ENCODE data around the gene LIPC.

LIPC gene

GRCh38 chr15:58501006-58501405 is 69.2 kb downstream of the LIPC start:
- H3K4me3 ChIP-seq (ENCODE audit: low read depth, low read length) = no peak overlapping the region
- TF ChIP-seq, protein P1, sequence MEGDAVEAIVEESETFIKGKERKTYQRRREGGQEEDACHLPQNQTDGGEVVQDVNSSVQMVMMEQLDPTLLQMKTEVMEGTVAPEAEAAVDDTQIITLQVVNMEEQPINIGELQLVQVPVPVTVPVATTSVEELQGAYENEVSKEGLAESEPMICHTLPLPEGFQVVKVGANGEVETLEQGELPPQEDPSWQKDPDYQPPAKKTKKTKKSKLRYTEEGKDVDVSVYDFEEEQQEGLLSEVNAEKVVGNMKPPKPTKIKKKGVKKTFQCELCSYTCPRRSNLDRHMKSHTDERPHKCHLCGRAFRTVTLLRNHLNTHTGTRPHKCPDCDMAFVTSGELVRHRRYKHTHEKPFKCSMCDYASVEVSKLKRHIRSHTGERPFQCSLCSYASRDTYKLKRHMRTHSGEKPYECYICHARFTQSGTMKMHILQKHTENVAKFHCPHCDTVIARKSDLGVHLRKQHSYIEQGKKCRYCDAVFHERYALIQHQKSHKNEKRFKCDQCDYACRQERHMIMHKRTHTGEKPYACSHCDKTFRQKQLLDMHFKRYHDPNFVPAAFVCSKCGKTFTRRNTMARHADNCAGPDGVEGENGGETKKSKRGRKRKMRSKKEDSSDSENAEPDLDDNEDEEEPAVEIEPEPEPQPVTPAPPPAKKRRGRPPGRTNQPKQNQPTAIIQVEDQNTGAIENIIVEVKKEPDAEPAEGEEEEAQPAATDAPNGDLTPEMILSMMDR (IDR thresholded peaks at IDR 0.05; ENCODE audit: borderline replicate concordance, insufficient read depth, low read depth, low read length) = no peak

- TF ChIP-seq, protein P1 (IDR thresholded peaks at IDR 0.05; ENCODE audit: borderline replicate concordance, insufficient read depth, low read depth, low read length) = no peak
- no peak overlapping the region for H3K4me3 ChIP-seq (ENCODE audit: low read depth, low read length)
Observed at GRCh38 chr15:58501636-58502188, 69.9 kb downstream of the LIPC start.

DNA sequence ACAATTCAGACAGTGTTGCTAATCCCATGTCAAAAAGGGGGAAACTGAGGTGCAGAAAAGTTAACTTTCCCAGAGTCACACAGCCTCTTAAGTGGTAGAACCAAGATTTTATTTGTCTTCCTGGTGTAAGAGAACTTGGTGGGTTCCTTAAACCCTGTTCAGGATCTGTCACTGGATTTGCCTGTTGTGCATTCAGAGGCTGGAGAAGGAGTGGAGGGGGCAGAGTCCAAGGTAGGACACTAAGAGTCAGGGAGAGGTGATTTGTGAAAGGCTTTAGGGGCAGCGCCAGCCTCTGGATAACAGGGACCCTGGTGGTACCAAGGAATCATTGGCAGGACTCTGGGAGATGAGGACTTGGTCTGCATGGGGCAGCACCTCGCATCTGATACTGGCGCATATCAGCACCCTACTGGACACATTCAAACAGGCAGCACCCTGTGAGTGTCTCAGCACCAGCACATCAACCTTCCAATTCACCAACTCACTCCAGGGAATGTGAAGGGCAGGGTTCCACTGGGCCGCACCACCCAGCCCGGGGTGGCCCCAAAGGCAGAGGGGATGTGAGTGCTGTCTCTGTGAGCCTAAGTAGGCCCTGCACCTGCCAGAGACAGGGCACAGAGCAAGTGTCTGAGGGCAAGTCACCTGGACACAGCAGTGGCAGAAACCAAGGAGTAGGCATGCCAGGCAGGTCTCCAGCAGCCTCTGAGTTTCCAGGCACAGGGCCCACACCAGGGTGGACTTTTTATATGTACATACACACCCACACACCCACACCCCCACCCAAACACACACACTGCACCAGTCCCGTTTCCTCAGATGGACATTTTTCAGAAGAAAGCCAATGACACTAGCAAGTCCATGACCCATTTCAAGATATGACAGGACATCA is 71.6 kb downstream of the LIPC start:
- H3K4me3 ChIP-seq (ENCODE audit: low read depth, low read length) = no peak overlapping the region
- TF ChIP-seq, protein P1 (IDR thresholded peaks at IDR 0.05; ENCODE audit: borderline replicate concordance, insufficient read depth, low read depth, low read length) = no peak

GRCh38 chr15:58504674-58505234 is 73.0 kb downstream of the LIPC start:
- TF ChIP-seq, protein P1 (IDR thresholded peaks at IDR 0.05; ENCODE audit: borderline replicate concordance, insufficient read depth, low read depth, low read length) = no peak
- no peak overlapping the region for H3K4me3 ChIP-seq (ENCODE audit: low read depth, low read length)

- TF ChIP-seq, protein P1 (IDR thresholded peaks at IDR 0.05; ENCODE audit: borderline replicate concordance, insufficient read depth, low read depth, low read length) = no peak
- H3K4me3 ChIP-seq (ENCODE audit: low read depth, low read length) = no peak overlapping the region
Observed at GRCh38 chr15:58505581-58505980, 73.8 kb downstream of the LIPC start.

- TF ChIP-seq, protein P1 (IDR thresholded peaks at IDR 0.05; ENCODE audit: borderline replicate concordance, insufficient read depth, low read depth, low read length) = no peak
- H3K4me3 ChIP-seq (ENCODE audit: low read depth, low read length) = no peak overlapping the region
Observed at GRCh38 chr15:58506064-58506490, 74.3 kb downstream of the LIPC start.
